Neutrophil (primary cell): ENCODE measurements around the gene PIP4K2B.
"Not testable (repeated sequence)": the region's sequence is repeated elsewhere in the genome, so short reads cannot be mapped to it uniquely, and the experiment has no call there.

ENCODE experiments used
- H3K27ac ChIP-seq: fragments of 200-600 bp; sonication (generic); 2 replicates; pipeline ENCODE4 v1.5.1; 2016; ENCODE audit warnings: mild to moderate bottlenecking, moderate library complexity
- H3K27me3 ChIP-seq: fragments of 200-600 bp; sonication (generic); 2 replicates; pipeline ENCODE4 v1.6.0; 2016; ENCODE audit warnings: mild to moderate bottlenecking
- H3K36me3 ChIP-seq: fragments of 200-600 bp; sonication (generic); 2 replicates; pipeline ENCODE4 v1.5.1; 2017
- H3K4me1 ChIP-seq, 2 experiments: fragments of 200-600 bp in 1 of 2; sonication (generic) in 1 of 2; 1 replicate in 1 of 2; 2 replicates in 1 of 2; pipeline versions ENCODE4 v1.5.1 to v1.6.1; 2013 to 2016; ENCODE audit warnings: low read depth in 1 of 2, low read length in 1 of 2, mild to moderate bottlenecking in 1 of 2, moderate library complexity in 1 of 2; ENCODE audit not compliant: control insufficient read depth in 1 of 2, insufficient read depth in 1 of 2
- H3K4me3 ChIP-seq, 2 experiments: fragments of 200-600 bp in 1 of 2; sonication (generic) in 1 of 2; 1 replicate in 1 of 2; 2 replicates in 1 of 2; pipeline ENCODE4 v1.5.1; 2013 to 2016; ENCODE audit warnings: low read depth in 1 of 2, low read length in 1 of 2, mild to moderate bottlenecking in 1 of 2, moderate library complexity in 1 of 2
- H3K9me3 ChIP-seq: fragments of 200-600 bp; sonication (generic); 2 replicates; pipeline ENCODE4 v1.5.1; 2016
- TF ChIP-seq, protein P1 (sequence below): fragments of 200-600 bp; sonication (generic); IDR thresholded peaks from 2 replicates; pipeline ENCODE4 v1.5.1; 2016; ENCODE audit warnings: antibody characterized with exemption

The PIP4K2B gene

GRCh38 chr17:38797158-38797490 is 2.2 kb downstream of the PIP4K2B start:
- H3K27ac ChIP-seq = no peak overlapping the region
- H3K27me3 ChIP-seq = no peaks in the 10 kb centered on the region
- no peaks in the 10 kb centered on the region for H3K9me3 ChIP-seq
- H3K36me3 ChIP-seq = peaks cover 11% of the 10 kb centered on the region
- H3K4me1 ChIP-seq = peaks cover 27% of the 10 kb centered on the region in 2 experiments
- TF ChIP-seq, protein P1, sequence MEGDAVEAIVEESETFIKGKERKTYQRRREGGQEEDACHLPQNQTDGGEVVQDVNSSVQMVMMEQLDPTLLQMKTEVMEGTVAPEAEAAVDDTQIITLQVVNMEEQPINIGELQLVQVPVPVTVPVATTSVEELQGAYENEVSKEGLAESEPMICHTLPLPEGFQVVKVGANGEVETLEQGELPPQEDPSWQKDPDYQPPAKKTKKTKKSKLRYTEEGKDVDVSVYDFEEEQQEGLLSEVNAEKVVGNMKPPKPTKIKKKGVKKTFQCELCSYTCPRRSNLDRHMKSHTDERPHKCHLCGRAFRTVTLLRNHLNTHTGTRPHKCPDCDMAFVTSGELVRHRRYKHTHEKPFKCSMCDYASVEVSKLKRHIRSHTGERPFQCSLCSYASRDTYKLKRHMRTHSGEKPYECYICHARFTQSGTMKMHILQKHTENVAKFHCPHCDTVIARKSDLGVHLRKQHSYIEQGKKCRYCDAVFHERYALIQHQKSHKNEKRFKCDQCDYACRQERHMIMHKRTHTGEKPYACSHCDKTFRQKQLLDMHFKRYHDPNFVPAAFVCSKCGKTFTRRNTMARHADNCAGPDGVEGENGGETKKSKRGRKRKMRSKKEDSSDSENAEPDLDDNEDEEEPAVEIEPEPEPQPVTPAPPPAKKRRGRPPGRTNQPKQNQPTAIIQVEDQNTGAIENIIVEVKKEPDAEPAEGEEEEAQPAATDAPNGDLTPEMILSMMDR = no peak
- H3K4me3 ChIP-seq = no peak overlapping the region

- H3K27ac ChIP-seq = no peak overlapping the region
- H3K4me1 ChIP-seq = peaks cover 27% of the 10 kb centered on the region in 2 experiments
- TF ChIP-seq, protein P1 = no peak
- no peaks in the 10 kb centered on the region for H3K27me3 ChIP-seq
- peaks cover 6% of the 10 kb centered on the region for H3K36me3 ChIP-seq
- H3K4me3 ChIP-seq = no peak overlapping the region
- H3K9me3 ChIP-seq = no peaks in the 10 kb centered on the region
Observed at GRCh38 chr17:38796451-38797157, 2.8 kb downstream of the PIP4K2B start.

DNA sequence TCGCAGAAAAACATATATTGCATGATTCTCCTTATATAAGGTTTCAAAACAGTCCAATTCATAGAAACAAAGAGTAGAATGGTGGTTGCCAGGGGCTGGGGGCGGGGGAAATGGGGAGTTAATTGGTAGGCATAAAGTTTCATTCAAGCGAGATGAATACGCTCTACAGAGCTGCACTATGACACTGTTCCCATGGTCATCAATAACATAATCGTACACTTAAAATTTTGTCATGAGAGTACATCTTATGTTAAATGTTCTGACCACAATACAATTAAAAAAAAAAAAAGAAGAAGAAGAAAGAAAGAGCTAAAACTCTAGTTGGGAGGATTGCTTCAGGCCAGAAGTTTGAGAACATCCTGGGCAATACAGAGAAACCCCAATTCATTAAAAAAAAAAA is 5.1 kb downstream of the PIP4K2B start:
- H3K27me3 ChIP-seq = no peaks in the 10 kb centered on the region
- no peaks in the 10 kb centered on the region for H3K9me3 ChIP-seq
- H3K4me1 ChIP-seq = peaks cover 20 to 21% of the 10 kb centered on the region in 2 experiments
- no peaks in the 10 kb centered on the region for H3K36me3 ChIP-seq
- H3K4me3 ChIP-seq = no peak overlapping the region
- TF ChIP-seq, protein P1 = no peak
- no peak overlapping the region for H3K27ac ChIP-seq

- Histone ChIP-seq H3K27me3 (no peaks in the 10 kb centered on the region), H3K36me3 (peaks cover 5% of the 10 kb centered on the region), H3K9me3 (no peaks in the 10 kb centered on the region), H3K4me3 (no peak overlapping the region), H3K27ac (no peak overlapping the region), H3K4me1 (no peaks in the 10 kb centered on the region)
- TF ChIP-seq, protein P1 = no peak
Observed at GRCh38 chr17:38791162-38791561, 8.2 kb downstream of the PIP4K2B start.

GRCh38 chr17:38790148-38790707 is 9.1 kb downstream of the PIP4K2B start:
- H3K36me3 ChIP-seq = peaks cover 15% of the 10 kb centered on the region
- not testable (repeated sequence) for H3K27me3 ChIP-seq, H3K4me3 ChIP-seq, H3K4me1 ChIP-seq, H3K27ac ChIP-seq, H3K9me3 ChIP-seq

DNA sequence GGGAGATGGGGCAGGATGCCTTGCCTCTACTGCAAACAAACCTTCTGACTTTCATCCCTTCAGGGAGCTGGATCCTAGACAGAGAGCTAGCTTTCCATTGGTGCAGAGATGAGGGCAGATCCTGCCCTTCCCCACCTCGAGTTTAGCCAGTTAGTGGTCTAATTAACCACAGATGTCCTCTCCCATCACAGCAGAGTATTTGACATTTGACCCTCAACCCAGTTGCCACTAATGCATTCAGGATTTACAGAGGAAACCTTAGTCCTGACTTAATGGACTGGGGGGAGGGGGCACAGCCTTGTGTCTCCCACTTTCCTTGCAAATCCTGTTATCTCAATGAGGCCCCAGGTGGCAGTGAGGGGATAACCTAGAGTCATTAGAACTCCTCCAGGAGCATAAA is 10.2 kb downstream of the PIP4K2B start:
- Histone ChIP-seq H3K4me3 (no peak overlapping the region), H3K36me3 (peaks cover 25% of the 10 kb centered on the region), H3K4me1 (no peaks in the 10 kb centered on the region), H3K27ac (no peak overlapping the region), H3K9me3 (no peaks in the 10 kb centered on the region), H3K27me3 (no peaks in the 10 kb centered on the region)
- TF ChIP-seq, protein P1 = no peak

DNA sequence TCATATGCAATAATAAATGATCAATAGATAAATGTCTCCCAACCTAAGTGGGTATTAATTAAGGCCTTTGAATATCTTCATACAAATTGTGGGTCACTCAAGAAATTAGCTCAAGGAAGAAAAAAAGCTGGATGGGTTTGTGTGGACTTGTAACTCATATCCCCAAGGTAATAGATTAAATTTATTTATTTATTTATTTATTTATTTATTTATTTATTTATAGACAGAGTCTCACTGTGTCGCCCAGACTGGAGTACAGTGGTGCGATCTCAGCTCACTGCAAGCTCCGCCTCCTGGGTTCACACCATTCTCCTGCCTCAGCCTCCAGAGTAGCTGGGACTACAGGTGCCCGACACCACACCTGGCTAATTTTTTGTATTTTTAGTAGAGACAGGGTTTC is 11.4 kb downstream of the PIP4K2B start:
- H3K4me3 ChIP-seq, H3K27me3 ChIP-seq, H3K4me1 ChIP-seq, H3K27ac ChIP-seq, H3K9me3 ChIP-seq: not testable (repeated sequence)
- peaks cover 36% of the 10 kb centered on the region for H3K36me3 ChIP-seq
